Measurements from ENCODE around the gene PTEN. TPM values are rescaled to one million over a fixed set of nuclear protein-coding genes. Genes with fewer than 3 reads are reported as not detected.

The PTEN gene
- total and polyA plus RNA-seq, 2 experiments from 2014 or later: 20.8 to 64.0 TPM

- Histone ChIP-seq H3K9me2 (ENCODE audit: insufficient read depth) (no peaks in the 10 kb centered on the region), H3K36me3 (ENCODE audit: insufficient read depth) (no peaks in the 10 kb centered on the region), H3K27ac (ENCODE audit: low read depth) (peak overlapping the region; percentile 81; the same call in 1 of the 2 replicates), H3K79me2 (replicated peaks; ENCODE audit: insufficient read depth) (peaks cover 41% of the 10 kb centered on the region), H3K4me3 (peak overlapping the region; percentile 86), H3F3A (replicated peaks; ENCODE audit: low read depth) (0 out of 2 replicates have a peak, but pooled peaks cover 3% of the 10 kb centered on the region), H4K20me1 (replicated peaks; ENCODE audit: insufficient read depth) (peaks cover 15% of the 10 kb centered on the region), H3K4me1 (ENCODE audit: insufficient read depth) (peaks cover 11% of the 10 kb centered on the region; the same call in 1 of the 2 replicates), H2AFZ (peak overlapping the region; percentile 97), H3K27me3 (ENCODE audit: insufficient read depth) (no peaks in the 10 kb centered on the region), H3K4me2 (peak overlapping the region; percentile 89)
- H3K27me3 Mint-ChIP-seq (ENCODE audit: insufficient read depth, low read depth, poor library complexity): peaks cover 4% of the 10 kb centered on the region
- H3K9me3 Mint-ChIP-seq: no peaks in the 10 kb centered on the region
- peak overlapping the region; percentile 99 for H3K4me3 Mint-ChIP-seq
- peak overlapping the region; percentile 87 for H3K27ac Mint-ChIP-seq
- peaks cover 20% of the 10 kb centered on the region for H3K4me1 Mint-ChIP-seq
- DNase-seq (ENCODE audit: low spot score) (peak; percentile 71), ATAC-seq (peak; percentile 47)
- peaks cover 3% of the 10 kb centered on the region; the same call in 2 of the 3 replicates for H3K36me3 Mint-ChIP-seq (ENCODE audit: low read depth)
- TF ChIP-seq JUNB (IDR thresholded peaks at IDR 0.05; ENCODE audit: unreplicated experiment) (no peak), CTCF (conservative IDR thresholded peaks at IDR 0.05; ENCODE audit: low read depth in 2 of 2) (peak in 1 of 2 experiments; percentile 15; a peak in 1 of 4 replicates)
These were observed 44.7 kb upstream of the PTEN start for GRCh38 chr10:87818505-87819288.

- no peak overlapping the region; the same call in 1 of the 2 replicates for H2AFZ ChIP-seq
- Mint-ChIP-seq H3K9me3 (no peaks in the 10 kb centered on the region), H3K27ac (no peak overlapping the region), H3K36me3 (ENCODE audit: low read depth) (peaks cover 3% of the 10 kb centered on the region; the same call in 2 of the 3 replicates), H3K27me3 (ENCODE audit: insufficient read depth, low read depth, poor library complexity) (peaks cover 4% of the 10 kb centered on the region), H3K4me1 (peaks cover 20% of the 10 kb centered on the region), H3K4me3 (peak overlapping the region; percentile 99; the same call in 2 of the 3 replicates)
- peak overlapping the region; percentile 86 for H3K4me3 ChIP-seq
- no peaks in the 10 kb centered on the region for H3K27me3 ChIP-seq (ENCODE audit: insufficient read depth)
- DNase-seq (ENCODE audit: low spot score) (no peak), ATAC-seq (no peak)
- peaks cover 36% of the 10 kb centered on the region for H3K79me2 ChIP-seq (replicated peaks; ENCODE audit: insufficient read depth)
- peaks cover 15% of the 10 kb centered on the region for H4K20me1 ChIP-seq (replicated peaks; ENCODE audit: insufficient read depth)
- peak overlapping the region; percentile 89 for H3K4me2 ChIP-seq
- no peak overlapping the region for H3K27ac ChIP-seq (ENCODE audit: low read depth)
- H3K9me2 ChIP-seq (ENCODE audit: insufficient read depth): no peaks in the 10 kb centered on the region
- H3K4me1 ChIP-seq (ENCODE audit: insufficient read depth): peaks cover 11% of the 10 kb centered on the region; the same call in 1 of the 2 replicates
- no peaks in the 10 kb centered on the region for H3K36me3 ChIP-seq (ENCODE audit: insufficient read depth)
- 0 out of 2 replicates have a peak, but pooled peaks cover 3% of the 10 kb centered on the region for H3F3A ChIP-seq (replicated peaks; ENCODE audit: low read depth)
- TF ChIP-seq EZH2phosphoT487 (IDR thresholded peaks at IDR 0.05; ENCODE audit: unreplicated experiment) (no peak), ZNF462 (CRISPR knock-in tag; IDR thresholded peaks at IDR 0.05) (no peak), ETS1 (IDR thresholded peaks at IDR 0.05) (no peak), REST (IDR thresholded peaks at IDR 0.05; ENCODE audit: unreplicated experiment) (no peak)
These were observed 44.2 kb upstream of the PTEN start for GRCh38 chr10:87819289-87819585.

Measured in GM23338 (cell line).